Trophoblast cell (in vitro differentiated cells and primary cell): ENCODE data around the gene LRFN4.
A peak's percentile ranks its signal among the peaks of the same experiment; 100 is the strongest.

Experiments
- DNase-seq, 2 donors: peaks; one replicate each; pipeline ENCODE4 v3.0.0-alpha.2; 2016
- H2AFZ ChIP-seq: 2 replicates; pipeline ENCODE4 v1.6.1; 2013; ENCODE audit warnings: low read length, moderate library complexity, mild to moderate bottlenecking; ENCODE audit not compliant: insufficient read depth, poor library complexity
- H2AK5ac ChIP-seq: 2 replicates; pipeline ENCODE4 v1.6.1; 2013; ENCODE audit warnings: mild to moderate bottlenecking, low read length
- H2BK120ac ChIP-seq: 2 replicates; pipeline ENCODE4 v1.6.1; 2013; ENCODE audit warnings: low read length, mild to moderate bottlenecking, moderate library complexity; ENCODE audit not compliant: insufficient read depth, poor library complexity
- H2BK12ac ChIP-seq: 2 replicates; pipeline ENCODE4 v1.6.1; 2013; ENCODE audit warnings: mild to moderate bottlenecking, low read length, moderate library complexity
- H2BK5ac ChIP-seq: 2 replicates; pipeline ENCODE4 v1.6.1; 2013; ENCODE audit warnings: low read length, low read depth, moderate library complexity, mild to moderate bottlenecking; ENCODE audit not compliant: poor library complexity
- H3K14ac ChIP-seq: 2 replicates; pipeline ENCODE4 v1.6.1; 2013; ENCODE audit warnings: mild to moderate bottlenecking, low read length
- H3K18ac ChIP-seq: 2 replicates; pipeline ENCODE4 v1.6.1; 2013; ENCODE audit warnings: mild to moderate bottlenecking, low read length
- H3K23ac ChIP-seq: 2 replicates; pipeline ENCODE4 v1.6.1; 2013; ENCODE audit warnings: low read length
- H3K27ac ChIP-seq: 2 replicates; pipeline ENCODE4 v1.5.1; 2013; ENCODE audit warnings: low read depth, mild to moderate bottlenecking, inconsistent platforms, low read length, moderate library complexity
- H3K27me3 ChIP-seq: 2 replicates; pipeline ENCODE4 v1.6.1; 2013; ENCODE audit warnings: inconsistent platforms, mild to moderate bottlenecking, low read length, moderate library complexity; ENCODE audit not compliant: insufficient read depth
- H3K36me3 ChIP-seq, 2 experiments: 1 replicate in 1 of 2; 2 replicates in 1 of 2; pipeline ENCODE4 v1.6.1; 2013; ENCODE audit warnings: low read length in 2 of 2, mild to moderate bottlenecking in 2 of 2, moderate library complexity in 1 of 2; ENCODE audit not compliant: insufficient read depth in 2 of 2, control insufficient read depth in 1 of 2
- H3K4ac ChIP-seq: 2 replicates; pipeline ENCODE4 v1.6.1; 2013; ENCODE audit warnings: low read depth, mild to moderate bottlenecking, low read length, moderate library complexity
- H3K4me1 ChIP-seq, 2 experiments: 1 replicate in 1 of 2; 2 replicates in 1 of 2; pipeline ENCODE4 v1.6.1; 2013; ENCODE audit warnings: low read length in 2 of 2, mild to moderate bottlenecking in 2 of 2, moderate library complexity in 1 of 2; ENCODE audit not compliant: insufficient read depth in 2 of 2, control insufficient read depth in 1 of 2
- H3K4me2 ChIP-seq: 2 replicates; pipeline ENCODE4 v1.6.1; 2013; ENCODE audit warnings: inconsistent platforms, mild to moderate bottlenecking, low read length, moderate library complexity
- H3K4me3 ChIP-seq: 2 replicates; pipeline ENCODE4 v1.5.1; 2013; ENCODE audit warnings: mild to moderate bottlenecking, low read depth, low read length, inconsistent platforms
- H3K79me1 ChIP-seq: one replicate; pipeline ENCODE4 v1.6.1; 2013; ENCODE audit warnings: low read length
- H3K79me2 ChIP-seq: 2 replicates; pipeline ENCODE4 v1.6.1; 2013; ENCODE audit warnings: low read length, mild to moderate bottlenecking; ENCODE audit not compliant: control insufficient read depth, insufficient read depth, poor library complexity
- H3K9ac ChIP-seq: 2 replicates; pipeline ENCODE4 v1.6.1; 2013; ENCODE audit warnings: mild to moderate bottlenecking, low read length
- H3K9me3 ChIP-seq: 2 replicates; pipeline ENCODE4 v1.6.1; 2013; ENCODE audit warnings: low read depth, mild to moderate bottlenecking, control low read depth, inconsistent platforms, low read length; ENCODE audit not compliant: insufficient read depth
- H4K12ac ChIP-seq: 2 replicates; pipeline ENCODE4 v1.6.1; 2013; ENCODE audit warnings: low read depth, mild to moderate bottlenecking, low read length, moderate library complexity
- H4K8ac ChIP-seq: 2 replicates; pipeline ENCODE4 v1.6.1; 2013; ENCODE audit warnings: low read depth, mild to moderate bottlenecking, low read length, moderate library complexity
- H4K91ac ChIP-seq: one replicate; pipeline ENCODE4 v1.6.1; 2013; ENCODE audit warnings: low read depth, mild to moderate bottlenecking, low read length, moderate library complexity
- WGBS: extraction: QIAGEN DNeasy Blood & Tissue Kit; methylation state at CpG from one replicate; pipeline ENCODE4 v1.1.7; 2013; ENCODE audit warnings: missing lambda C conversion rate; ENCODE audit not compliant: insufficient read length, insufficient coverage; ENCODE audit errors: extremely low coverage; 5-methylcytosine and 5-hydroxymethylcytosine counted together

LRFN4 gene

GRCh38 chr11:66815646-66816045, 41.2 kb upstream of the LRFN4 start:
- Histone ChIP-seq H3K4me2 (no peak overlapping the region), H3K9ac (no peak overlapping the region), H3K36me3 (peaks cover 0 to 2% of the 10 kb centered on the region in 2 experiments), H2BK12ac (no peak overlapping the region), H3K4me1 (peaks cover 0 to 3% of the 10 kb centered on the region in 2 experiments), H2BK5ac (no peak overlapping the region), H4K91ac (no peak overlapping the region), H4K8ac (no peak overlapping the region), H3K4ac (no peak overlapping the region), H3K14ac (no peak overlapping the region), H2AK5ac (no peak overlapping the region), H3K27me3 (no peaks in the 10 kb centered on the region), H2AFZ (no peak overlapping the region), H3K18ac (no peak overlapping the region), H2BK120ac (no peak overlapping the region), H3K79me2 (no peaks in the 10 kb centered on the region), H3K79me1 (no peaks in the 10 kb centered on the region), H3K9me3 (no peaks in the 10 kb centered on the region), H4K12ac (no peak overlapping the region), H3K27ac (no peak overlapping the region), H3K4me3 (no peak overlapping the region), H3K23ac (no peak overlapping the region)
- WGBS = no CpG with 5 or more reads among the region's 1 CpG
- no peak for DNase-seq

DNA sequence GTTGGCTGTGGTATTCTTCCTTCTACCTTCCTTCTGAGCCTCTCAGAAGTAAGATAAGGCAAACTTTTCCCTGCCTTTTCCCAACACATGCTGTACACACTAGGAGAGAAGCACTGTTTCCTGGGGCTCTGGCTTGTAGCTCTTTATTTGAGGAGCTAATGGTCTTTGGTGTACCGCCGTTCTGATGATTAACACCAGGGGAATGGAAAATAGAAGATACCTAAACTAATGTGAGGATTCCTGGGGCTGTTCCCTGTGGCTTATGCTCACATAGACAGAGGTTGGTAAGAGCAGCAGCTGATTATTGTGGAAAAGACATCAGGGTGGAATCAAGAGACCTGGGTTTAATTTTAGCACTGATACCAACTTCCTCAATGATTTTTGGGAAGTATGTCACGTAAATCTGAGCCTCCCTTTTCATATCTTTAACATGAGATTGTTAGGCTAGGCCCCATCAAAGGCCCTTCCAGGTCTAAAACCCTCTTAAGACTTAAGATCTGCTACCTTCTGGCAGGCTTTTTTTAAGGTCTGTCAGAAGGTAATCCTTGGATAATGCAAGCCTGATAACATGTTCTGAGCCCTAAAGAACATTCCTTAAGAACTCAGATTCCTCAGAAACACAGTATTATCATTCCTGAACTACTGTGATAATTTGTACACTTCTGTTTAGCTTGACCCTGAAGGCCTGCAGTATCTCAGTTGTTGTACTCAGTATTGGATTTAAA, 38.5 kb upstream of the LRFN4 start:
- no peak overlapping the region for H3K4ac ChIP-seq
- H3K79me1 ChIP-seq = no peaks in the 10 kb centered on the region
- no peak overlapping the region for H3K14ac ChIP-seq
- no peak overlapping the region for H3K27ac ChIP-seq
- peaks cover 4% of the 10 kb centered on the region in 2 experiments for H3K36me3 ChIP-seq
- H4K91ac ChIP-seq = no peak overlapping the region
- no peaks in the 10 kb centered on the region for H3K27me3 ChIP-seq
- H3K18ac ChIP-seq = no peak overlapping the region
- H3K9me3 ChIP-seq = no peaks in the 10 kb centered on the region
- H2AFZ ChIP-seq = no peak overlapping the region
- no peak overlapping the region for H3K23ac ChIP-seq
- H3K79me2 ChIP-seq = no peaks in the 10 kb centered on the region
- DNase-seq = peak in 1 of 2 donors; percentile 7
- H4K12ac ChIP-seq = no peak overlapping the region
- H3K4me2 ChIP-seq = no peak overlapping the region
- no peak overlapping the region for H2BK12ac ChIP-seq
- H2BK5ac ChIP-seq = no peak overlapping the region
- H3K4me3 ChIP-seq = no peak overlapping the region
- no CpG with 5 or more reads among the region's 3 CpGs for WGBS
- H4K8ac ChIP-seq = no peak overlapping the region
- no peak overlapping the region for H2AK5ac ChIP-seq
- no peak overlapping the region for H2BK120ac ChIP-seq
- no peak overlapping the region for H3K9ac ChIP-seq
- H3K4me1 ChIP-seq = peaks cover 0 to 3% of the 10 kb centered on the region in 2 experiments

- WGBS = no CpG with 5 or more reads among the region's 3 CpGs
Measured at GRCh38 chr11:66820381-66820780, 36.5 kb upstream of the LRFN4 start.

GRCh38 chr11:66820901-66821300, 36.0 kb upstream of the LRFN4 start:
- Histone ChIP-seq H3K27ac (no peak overlapping the region), H4K12ac (no peak overlapping the region), H4K8ac (no peak overlapping the region), H3K14ac (no peak overlapping the region), H2BK120ac (no peak overlapping the region), H3K9ac (no peak overlapping the region), H3K4me2 (no peak overlapping the region), H3K4me1 (peaks cover 0 to 3% of the 10 kb centered on the region in 2 experiments), H3K79me1 (no peaks in the 10 kb centered on the region), H2AFZ (no peak overlapping the region), H3K36me3 (peaks cover 4% of the 10 kb centered on the region in 2 experiments), H2BK5ac (no peak overlapping the region), H3K9me3 (no peaks in the 10 kb centered on the region), H3K27me3 (no peaks in the 10 kb centered on the region), H2BK12ac (no peak overlapping the region), H4K91ac (no peak overlapping the region), H3K18ac (no peak overlapping the region), H3K4ac (no peak overlapping the region), H2AK5ac (no peak overlapping the region), H3K4me3 (no peak overlapping the region), H3K79me2 (no peaks in the 10 kb centered on the region), H3K23ac (no peak overlapping the region)
- WGBS = no CpG with 5 or more reads among the region's 3 CpGs
- no peak for DNase-seq

More at GRCh38 chr11:66820381-66820780, 36.5 kb upstream of the LRFN4 start:
- Histone ChIP-seq H3K4me2 (no peak overlapping the region), H2AK5ac (no peak overlapping the region), H4K8ac (no peak overlapping the region), H3K23ac (no peak overlapping the region), H3K79me2 (no peaks in the 10 kb centered on the region), H3K18ac (no peak overlapping the region), H2AFZ (no peak overlapping the region), H3K14ac (no peak overlapping the region), H3K4me1 (peaks cover 0 to 3% of the 10 kb centered on the region in 2 experiments), H3K4me3 (no peak overlapping the region), H4K12ac (no peak overlapping the region), H3K36me3 (peaks cover 4% of the 10 kb centered on the region in 2 experiments), H2BK12ac (no peak overlapping the region), H3K9ac (no peak overlapping the region), H4K91ac (no peak overlapping the region), H3K27me3 (no peaks in the 10 kb centered on the region), H3K9me3 (no peaks in the 10 kb centered on the region), H3K4ac (no peak overlapping the region), H3K79me1 (no peaks in the 10 kb centered on the region), H2BK5ac (no peak overlapping the region), H2BK120ac (no peak overlapping the region), H3K27ac (no peak overlapping the region)
- no peak for DNase-seq
